NOMO-1 treated with DMSO at 0.1 percent for 48 hours (cell line): ENCODE data around the gene IGF2BP3.

ENCODE experiments used
- DNase-seq: peaks from one replicate; lab custom pipeline; 2025; ENCODE audit not compliant: unreplicated experiment; lab: John Stamatoyannopoulos, UW

IGF2BP3 gene

GRCh38 chr7:23380961-23381360 lies 89.3 kb downstream of the IGF2BP3 start:
- DNase-seq, result no peak

DNA sequence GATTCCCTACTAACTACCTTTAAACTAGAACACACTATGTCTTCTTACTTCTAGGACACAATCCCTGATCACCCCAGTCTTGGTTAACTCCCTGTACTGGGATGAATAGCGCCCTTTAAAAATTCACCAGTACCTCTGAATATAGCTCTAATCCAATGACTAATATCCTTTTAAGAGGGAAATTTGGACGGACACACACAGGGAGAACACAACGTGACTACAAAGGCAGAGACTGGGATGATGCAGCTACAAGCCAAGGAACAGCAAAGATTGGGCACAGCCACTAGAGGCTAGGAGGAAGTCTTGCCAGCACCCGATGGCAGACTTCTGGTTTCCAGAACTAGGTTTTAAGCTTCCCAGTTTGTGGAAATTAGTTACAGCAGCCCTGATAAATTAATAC lies 89.7 kb downstream of the IGF2BP3 start:
- no peak for DNase-seq

DNA sequence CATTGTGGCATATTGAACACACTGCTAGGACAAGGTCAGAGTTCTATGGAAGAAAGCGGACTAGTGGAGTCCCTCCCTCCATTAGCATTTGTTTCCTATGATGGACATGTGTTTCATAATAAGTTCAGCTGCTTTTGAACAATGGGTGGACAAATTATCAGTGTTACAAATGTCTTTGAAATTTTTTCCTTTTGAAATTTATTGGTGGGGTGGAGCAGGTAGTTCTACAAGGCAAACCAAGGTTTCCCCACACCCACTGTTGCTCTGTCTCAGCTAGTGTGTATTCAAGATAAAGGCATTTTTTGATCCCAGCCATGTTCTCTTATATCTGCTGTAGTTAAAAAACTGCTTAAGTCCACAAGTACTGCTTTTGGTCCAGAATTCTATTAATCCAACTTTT lies 91.3 kb downstream of the IGF2BP3 start:
- DNase-seq, result no peak

DNA sequence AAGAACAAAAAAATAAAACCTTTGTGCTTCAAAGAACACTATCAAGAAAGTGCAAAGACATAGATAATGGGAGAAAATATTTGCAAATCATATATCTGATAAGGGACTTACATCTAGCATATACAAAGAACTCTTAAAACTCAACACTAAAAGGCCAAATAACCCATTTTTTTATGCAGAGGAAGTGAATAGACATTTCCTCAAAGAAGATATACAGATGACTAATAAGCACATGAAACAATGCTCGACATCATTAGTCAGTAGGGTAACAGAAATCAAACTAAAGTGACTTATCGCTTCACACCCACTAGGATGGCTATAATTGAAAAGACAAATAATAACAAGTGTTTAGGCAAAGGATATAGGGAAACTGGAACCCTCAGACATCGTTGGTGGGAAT lies 93.2 kb downstream of the IGF2BP3 start:
- no peak for DNase-seq

DNA sequence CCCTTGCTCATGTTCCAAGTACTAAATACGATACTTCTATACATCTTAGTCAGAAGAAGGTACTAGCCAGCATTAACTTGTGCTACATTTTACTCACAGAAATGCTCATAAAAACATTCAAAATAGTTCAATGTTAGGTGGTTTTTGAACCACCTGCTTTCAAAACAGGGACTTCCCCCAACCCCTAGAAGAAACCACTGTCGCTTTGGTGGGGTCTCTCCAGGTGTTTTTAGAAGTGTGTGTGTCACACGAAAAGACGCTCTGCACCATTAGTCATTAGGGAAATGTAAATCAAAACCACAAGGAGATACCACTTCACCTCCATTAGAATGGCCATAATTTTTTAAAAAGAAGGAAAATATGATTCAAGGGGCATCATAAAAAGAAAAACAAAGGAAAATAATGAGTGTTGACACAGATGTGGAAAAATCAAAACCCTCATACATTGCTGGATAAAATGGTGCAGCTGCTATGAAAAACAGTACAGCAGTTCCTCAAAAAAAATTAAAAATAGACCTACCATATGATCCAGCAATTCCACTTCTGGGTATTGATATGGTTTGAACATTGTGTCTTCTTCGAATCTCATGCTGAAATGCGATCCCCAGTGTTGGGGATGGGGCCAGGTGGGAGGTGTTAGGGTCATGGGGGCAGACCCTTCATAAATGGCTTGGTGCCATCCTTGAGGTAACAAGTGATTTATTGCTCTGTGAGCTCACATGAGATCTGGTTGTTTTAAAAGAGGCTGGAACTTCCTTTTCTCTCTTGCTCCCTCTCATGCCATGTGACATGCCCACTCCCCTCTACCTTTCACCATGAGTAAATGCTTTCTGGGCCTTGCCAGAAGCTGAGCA lies 96.9 kb downstream of the IGF2BP3 start:
- DNase-seq, result peak; percentile 60

- no peak for DNase-seq
Measured at GRCh38 chr7:23372611-23373010, 97.7 kb downstream of the IGF2BP3 start.

GRCh38 chr7:23371654-23372053 lies 98.6 kb downstream of the IGF2BP3 start:
- no peak for DNase-seq

GRCh38 chr7:23369695-23370404 lies 100.4 kb downstream of the IGF2BP3 start:
- DNase-seq, result no peak

- no peak for DNase-seq
Measured at GRCh38 chr7:23369100-23369499, 101.2 kb downstream of the IGF2BP3 start.

- no peak for DNase-seq
Measured at GRCh38 chr7:23358152-23358674, 112.1 kb downstream of the IGF2BP3 start.

DNA sequence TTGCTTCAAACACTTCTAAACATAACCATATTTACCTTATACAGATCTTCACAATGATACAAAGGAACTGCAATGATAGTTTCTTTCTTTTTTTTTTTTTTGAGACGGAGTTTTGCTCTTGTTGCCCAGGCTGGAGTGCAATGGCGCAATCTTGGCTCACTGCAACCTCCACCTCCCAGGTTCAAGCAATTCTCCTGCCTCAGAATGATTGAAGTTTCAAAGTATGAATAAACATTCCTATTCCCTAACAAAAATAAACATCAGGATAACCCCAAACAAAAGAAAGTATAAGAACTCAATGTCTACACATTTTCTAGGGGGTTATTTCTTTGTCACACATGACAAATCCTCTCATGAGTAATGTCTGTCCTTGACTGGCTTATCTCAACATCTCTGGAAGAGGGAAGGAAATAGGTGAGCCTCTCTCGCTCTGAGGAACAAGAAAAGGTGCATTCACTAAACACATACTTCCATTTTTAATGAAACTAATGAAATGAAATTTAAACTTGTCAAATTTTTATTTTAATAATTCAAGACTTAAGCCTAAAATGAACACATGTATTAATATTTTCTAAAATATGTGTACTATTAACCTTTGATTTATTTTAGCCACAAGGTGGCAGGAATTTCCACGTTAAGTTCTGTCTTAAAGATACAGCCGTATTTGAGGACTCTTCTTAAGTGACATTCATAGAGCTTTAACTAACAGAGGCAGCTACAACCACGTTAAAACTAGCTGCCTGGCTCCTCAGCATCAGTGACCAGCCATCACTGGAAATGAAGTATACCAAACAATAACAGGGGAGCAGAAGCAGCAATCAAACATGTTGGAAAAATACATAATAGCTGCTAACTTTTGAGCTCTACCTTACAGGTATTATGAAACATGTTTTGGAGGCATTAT lies 112.8 kb downstream of the IGF2BP3 start:
- DNase-seq, result peak; percentile 42

DNA sequence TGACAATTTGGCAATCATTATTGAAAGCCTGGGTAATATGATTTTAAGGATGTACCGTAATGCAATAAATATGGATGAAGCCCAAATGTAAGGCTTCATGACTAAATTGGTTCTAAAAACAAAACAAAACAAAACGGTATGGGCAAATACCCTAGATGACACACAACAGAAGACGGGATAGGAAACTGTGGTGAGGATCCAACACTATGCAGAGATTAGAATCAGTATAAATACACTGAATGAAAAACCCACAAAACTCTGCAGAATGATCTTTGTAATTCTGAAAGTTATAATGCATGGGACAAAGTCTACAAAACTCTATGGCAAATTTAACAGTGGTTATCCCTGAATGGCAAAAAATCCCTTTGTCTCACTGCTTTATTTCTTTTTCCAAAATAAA lies 113.6 kb downstream of the IGF2BP3 start:
- no peak for DNase-seq

GRCh38 chr7:23356168-23356567 lies 114.1 kb downstream of the IGF2BP3 start:
- DNase-seq, result no peak

DNA sequence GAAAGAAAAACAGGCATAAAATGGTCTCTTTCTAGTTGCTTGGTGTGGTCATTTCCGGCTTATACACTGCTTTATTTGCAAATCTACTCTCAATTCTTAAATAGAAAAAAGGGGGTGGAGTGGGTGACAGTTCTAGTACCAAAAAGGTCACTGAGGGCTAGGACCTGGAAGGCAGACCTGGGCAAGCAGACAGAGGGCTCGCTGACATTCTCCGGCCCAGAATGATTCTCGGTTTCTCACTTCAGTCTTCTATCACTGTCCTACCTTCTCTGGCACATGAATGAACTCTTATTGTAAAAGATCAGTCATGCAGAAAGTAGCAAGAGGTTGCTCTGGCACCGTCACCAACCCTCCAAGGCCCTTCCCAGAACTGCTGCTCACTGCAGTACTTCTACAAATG lies 117.1 kb downstream of the IGF2BP3 start:
- DNase-seq, result no peak

GRCh38 chr7:23350466-23350865 lies 119.8 kb downstream of the IGF2BP3 start:
- no peak for DNase-seq

- DNase-seq, result no peak
Measured at GRCh38 chr7:23349484-23350157, 120.7 kb downstream of the IGF2BP3 start.

- DNase-seq, result peak; percentile 82
Measured at GRCh38 chr7:23347682-23348180, 122.6 kb downstream of the IGF2BP3 start.

DNA sequence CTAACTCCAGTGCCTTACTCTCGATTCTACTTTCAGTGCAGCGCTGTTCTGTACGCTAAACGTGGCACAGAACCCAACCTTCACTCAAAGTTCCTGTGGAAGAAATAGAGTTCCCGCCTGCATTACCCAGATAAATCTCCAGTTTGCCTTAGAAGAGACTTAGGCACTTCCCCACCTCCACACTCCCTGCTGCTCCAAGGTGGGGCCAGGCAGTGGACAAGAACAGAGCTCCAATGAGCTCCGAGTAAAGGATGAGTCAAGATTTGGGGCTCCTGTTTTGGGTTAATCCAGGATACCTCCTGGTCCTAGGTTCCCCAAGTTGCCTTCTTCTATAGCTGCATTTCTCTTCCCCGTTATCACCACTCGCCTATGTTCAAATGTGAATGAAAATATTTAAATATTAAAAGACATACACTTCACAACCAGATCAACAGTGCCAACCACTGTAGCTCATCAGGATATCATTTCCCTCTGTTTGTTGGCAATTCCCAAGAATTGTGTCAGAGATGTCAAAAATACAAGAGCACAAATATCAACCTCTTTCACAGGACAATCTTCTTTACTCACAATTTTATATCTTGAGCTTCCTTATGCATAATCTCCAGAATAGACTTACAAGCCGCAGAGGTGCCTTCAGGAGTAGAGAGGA lies 123.1 kb downstream of the IGF2BP3 start:
- DNase-seq, result no peak

- peak; percentile 46 for DNase-seq
Measured at GRCh38 chr7:23346316-23346715, 124.0 kb downstream of the IGF2BP3 start.

DNA sequence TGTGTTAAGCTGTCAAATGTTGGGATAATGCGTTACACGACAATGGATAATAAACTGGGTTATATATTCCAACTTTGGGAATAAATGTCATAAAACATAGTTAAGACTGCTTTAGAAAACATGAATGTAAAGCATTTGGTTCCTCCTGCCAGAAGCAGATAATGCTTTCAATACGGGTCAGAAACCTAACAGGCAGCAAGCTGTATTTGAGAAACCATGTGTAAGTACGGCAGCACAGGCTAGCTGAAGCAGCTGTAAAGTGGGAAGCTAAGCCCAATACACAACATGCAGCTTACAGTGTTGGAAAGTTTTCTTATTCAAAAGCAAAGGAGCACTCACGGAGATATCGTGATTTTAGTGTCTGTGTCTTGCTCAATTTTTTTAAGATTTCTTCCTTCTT lies 124.7 kb downstream of the IGF2BP3 start:
- no peak for DNase-seq
